ENCODE results near the gene EIF4G3.
"Not testable (repeated sequence)": the region's sequence is repeated elsewhere in the genome, so short reads cannot be mapped to it uniquely, and the experiment has no call there.

EIF4G3 gene

DNA sequence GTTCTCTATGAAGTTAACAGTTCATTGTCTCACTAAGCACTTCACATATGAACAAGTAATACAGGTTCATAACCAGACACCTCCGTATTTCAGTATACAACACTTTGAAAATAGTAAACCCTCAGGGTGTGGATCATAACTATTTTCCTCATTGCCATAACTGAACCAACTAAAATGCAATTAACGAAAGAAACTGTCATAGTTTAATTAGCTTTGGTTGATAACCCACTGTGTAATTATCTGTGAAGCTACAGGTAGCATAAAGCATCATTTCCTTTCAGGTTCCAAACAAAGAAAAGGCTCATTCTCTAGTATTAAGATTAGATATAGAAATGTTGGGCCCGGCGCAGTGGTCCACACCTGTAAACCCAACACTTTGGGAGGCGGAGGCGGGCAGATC, 58.5 kb downstream of the EIF4G3 start:
- in situ Hi-C loops (cut with MboI; ENCODE audit: low pct_unique_long_range_greater_than_20kb, low sequenced_read_pairs): no loop called here
- DNase-seq: no peak

DNA sequence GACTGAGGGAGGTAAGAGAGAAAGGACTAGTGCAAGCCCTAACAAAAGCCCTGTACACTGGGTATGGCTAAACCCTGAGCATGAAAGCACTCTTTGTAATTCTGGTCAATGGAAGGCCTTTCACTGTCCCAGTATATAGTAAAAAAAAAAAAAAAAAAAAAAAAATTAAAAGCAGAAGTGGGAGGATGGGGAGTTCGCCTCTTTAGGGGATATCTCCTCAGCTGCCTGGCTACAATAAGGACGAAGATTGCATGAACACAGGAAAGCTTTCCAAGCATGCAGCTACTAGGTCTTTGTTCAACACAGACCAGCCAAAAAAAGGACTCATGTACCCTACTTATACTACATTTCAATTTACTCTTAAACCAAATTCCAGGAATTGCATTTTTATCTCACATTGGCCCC, 59.1 kb downstream of the EIF4G3 start:
- DNase-seq: peak; percentile 55
- in situ Hi-C loops (cut with MboI; ENCODE audit: low pct_unique_long_range_greater_than_20kb, low sequenced_read_pairs): no loop called here

DNA sequence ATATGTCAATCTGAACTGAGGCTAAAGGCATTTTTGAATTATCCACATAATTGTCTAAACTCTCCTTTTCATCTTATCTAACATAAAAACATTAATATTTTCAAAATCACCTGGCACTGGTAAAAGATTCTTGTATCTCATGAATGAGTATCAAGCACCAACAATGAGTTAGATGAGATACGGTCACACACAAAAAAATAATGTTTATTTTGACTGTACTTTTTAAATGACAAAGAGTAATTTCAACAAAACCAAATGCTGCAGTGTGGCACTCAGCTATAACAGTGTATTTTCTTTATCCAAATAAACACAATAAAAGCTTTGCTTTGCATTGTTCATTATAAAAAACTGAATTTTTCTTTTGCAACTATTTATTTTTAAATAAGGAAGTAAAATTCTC, 59.5 kb downstream of the EIF4G3 start:
- DNase-seq: no peak
- in situ Hi-C loops (cut with MboI; ENCODE audit: low pct_unique_long_range_greater_than_20kb, low sequenced_read_pairs): no loop called here

DNA sequence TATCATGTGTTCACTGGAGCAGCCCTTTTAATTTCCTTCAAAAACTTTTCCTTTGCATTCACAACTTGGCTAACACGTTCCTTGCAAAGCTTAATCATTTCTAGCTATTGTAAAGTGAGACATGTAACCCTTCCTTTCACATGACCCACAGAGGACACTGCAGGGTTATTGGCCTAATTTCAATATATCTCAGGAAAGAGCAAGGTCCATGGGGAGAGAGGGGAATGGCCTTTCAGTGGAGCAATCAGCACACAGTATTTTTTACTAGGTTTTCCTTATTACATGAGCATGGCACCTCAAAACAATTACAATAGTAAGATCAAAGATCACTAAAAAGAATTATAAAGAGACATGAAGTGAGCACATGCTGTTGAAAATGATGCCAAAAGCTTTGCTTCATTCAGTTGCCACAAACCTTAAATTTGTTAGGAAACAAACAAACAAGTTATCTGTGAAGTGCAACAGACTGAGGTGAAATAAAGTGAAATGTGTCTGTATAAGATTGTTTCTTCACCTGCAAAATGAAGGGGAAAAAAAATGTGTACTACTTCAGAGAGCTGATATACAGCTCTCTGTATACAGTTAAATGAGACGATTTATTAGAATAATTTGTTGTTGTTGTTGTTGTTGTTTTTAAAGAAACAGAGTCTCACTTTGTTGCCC, 61.5 kb downstream of the EIF4G3 start:
- DNase-seq: no peak
- in situ Hi-C loops (cut with MboI; ENCODE audit: low pct_unique_long_range_greater_than_20kb, low sequenced_read_pairs): no loop called here

DNA sequence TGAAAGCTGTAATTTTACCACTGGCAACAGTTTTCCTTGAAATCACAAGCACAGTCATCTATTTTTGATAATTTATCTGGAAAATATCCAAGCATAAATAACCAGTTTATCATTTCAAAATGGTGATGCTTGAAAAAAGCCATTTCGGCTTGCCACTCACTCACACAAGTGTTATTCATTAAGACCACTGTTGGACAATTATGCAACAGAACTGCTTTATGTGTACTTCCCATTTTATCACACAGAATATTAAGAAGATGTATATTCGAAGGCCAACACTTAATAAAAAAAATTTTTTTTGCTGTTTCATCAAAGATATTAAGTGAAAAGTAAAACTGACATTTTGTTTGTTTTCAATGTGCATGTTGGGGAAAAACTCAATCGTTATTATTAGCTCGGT, 62.3 kb downstream of the EIF4G3 start:
- in situ Hi-C loops (cut with MboI; ENCODE audit: low pct_unique_long_range_greater_than_20kb, low sequenced_read_pairs): no loop called here
- no peak for DNase-seq

DNA sequence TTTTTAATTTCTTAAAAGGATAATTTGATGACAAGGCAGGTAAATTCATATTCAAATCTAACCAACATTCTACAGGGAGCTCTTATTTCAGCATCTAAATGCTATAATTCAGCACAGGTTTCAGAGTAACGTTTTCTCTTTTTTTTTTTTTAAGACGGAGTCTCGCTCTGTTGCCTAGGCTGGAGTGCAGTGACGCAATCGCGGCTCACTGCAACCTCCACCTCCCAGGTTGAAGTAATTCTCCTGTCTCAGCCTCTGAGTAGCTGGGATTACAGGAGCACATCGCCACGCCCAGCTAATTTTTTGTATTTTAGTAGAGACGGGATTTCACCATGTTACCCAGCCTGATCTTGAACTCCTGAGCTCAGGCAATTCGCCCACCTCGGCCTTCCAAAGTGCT, 66.5 kb downstream of the EIF4G3 start:
- DNase-seq: no peak
- in situ Hi-C loops (cut with MboI; ENCODE audit: low pct_unique_long_range_greater_than_20kb, low sequenced_read_pairs): no loop called here

DNA sequence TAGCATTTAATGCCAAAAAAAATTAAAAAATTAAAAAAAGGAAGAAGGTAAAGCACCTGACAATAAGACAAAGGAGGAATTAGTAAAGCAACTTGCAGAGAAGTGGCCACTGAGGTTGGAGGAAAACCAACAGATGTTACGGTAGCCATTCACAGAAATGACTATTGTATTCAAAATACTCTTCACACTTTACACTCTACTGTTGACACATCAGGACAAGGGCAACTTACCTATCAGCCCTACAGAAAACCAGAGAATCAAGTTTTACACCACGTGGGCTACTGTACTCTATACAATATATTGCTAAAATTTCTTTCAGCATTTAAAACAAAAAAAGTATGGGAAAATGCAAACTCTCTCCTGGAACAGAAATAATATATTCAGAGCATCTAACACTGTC, 70.0 kb downstream of the EIF4G3 start:
- no peak for DNase-seq
- in situ Hi-C loops (cut with MboI; ENCODE audit: low pct_unique_long_range_greater_than_20kb, low sequenced_read_pairs): no loop called here

DNA sequence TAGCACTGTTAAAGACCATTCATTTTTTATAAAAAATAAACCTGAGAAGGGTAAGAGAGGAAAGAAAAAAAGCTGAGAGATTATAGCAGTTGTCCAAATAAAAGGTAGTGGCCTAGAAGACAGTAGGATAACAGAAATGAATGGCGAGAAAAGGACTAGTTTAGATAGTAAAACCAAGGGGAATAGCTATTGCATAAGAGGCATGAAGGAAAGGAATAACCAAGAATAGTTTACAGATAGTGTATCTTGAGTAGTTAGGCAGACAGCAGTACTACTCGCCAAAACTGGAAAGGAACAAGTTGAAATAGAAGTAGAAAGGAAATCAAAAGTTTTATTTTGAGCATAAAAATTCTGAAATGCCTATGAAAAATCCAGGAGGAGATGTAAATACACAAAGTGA, 70.5 kb downstream of the EIF4G3 start:
- DNase-seq: no peak

DNA sequence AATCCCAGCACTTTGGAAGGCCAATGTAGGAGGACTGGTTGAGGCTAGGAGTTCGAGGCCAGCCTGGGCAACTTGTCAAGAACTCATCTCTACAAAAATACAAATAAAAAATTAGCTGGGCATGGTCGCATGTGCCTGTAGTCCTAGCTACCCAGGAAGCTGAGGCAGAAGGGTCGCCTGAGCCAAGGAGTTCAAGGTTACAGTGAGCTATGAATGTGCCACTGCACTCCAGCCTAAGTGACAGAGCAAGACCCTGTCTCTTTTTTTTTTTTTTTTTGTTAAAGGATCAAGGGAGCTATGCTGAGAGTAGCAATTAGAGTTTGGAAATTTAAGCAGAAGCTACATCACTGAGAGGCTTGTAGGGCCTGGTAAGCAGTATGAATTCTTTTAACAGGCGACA, 70.9 kb downstream of the EIF4G3 start:
- DNase-seq: no peak
- in situ Hi-C loops (cut with MboI; ENCODE audit: low pct_unique_long_range_greater_than_20kb, low sequenced_read_pairs): no loop called here

More for the DNA sequence above, 70.5 kb downstream of the EIF4G3 start:
- in situ Hi-C loops (cut with MboI; ENCODE audit: low pct_unique_long_range_greater_than_20kb, low sequenced_read_pairs): no loop called here

DNA sequence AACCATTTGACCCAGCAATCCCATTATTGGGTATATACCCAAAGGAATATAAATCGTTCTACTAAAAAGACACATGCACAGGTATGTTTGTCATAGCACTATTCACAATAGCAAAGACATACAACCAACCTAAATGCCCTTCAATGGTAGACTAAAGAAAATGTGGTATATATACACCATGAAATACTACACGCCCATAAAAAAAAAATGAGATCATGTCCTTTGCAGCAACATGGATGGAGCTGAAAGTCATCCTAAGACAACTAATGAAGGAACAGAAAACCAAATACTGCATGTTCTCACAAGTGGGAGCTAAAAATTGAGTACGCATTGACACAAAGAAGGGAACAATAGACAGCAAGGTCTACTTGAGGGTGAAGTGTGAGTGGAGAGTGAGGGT, 72.0 kb downstream of the EIF4G3 start:
- in situ Hi-C loops (cut with MboI; ENCODE audit: low pct_unique_long_range_greater_than_20kb, low sequenced_read_pairs): no loop called here

DNA sequence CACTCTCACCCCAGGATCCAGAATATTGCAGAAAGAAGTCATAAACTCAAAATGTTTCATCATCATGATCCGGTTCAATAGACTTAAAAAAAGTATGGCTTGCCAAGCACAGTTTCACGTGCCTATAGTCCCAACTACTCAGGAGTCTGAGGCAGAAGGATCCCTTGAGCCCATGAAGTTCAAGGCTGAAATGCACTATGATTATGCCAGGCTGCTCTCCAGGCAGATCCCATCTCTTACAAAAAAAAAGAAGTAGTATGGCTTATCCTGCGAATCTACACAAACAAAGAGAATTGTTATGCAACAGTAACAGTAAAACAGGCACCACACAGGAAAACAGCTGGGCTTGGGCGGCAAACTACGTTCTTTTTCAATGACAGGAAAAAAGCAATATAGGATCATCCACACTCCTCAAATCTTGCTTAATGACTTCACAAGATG, 76.2 kb downstream of the EIF4G3 start:
- peak; percentile 78 for DNase-seq
- in situ Hi-C loops (cut with MboI; ENCODE audit: low pct_unique_long_range_greater_than_20kb, low sequenced_read_pairs): no loop called here

More for the DNA sequence above, 72.0 kb downstream of the EIF4G3 start:
- no peak for DNase-seq

DNA sequence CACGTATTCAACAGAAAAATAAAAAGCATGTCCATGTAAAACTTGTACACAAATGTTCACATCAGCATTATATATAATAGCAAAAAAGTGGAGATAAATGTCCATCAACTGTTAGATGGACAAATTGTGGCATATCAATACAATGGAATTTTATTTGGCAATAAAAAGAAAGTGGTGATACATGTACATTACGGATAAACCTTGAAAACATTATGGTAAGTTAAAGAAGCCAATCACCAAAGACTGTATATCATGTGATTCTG, 76.9 kb downstream of the EIF4G3 start:
- no peak for DNase-seq
- in situ Hi-C loops (cut with MboI; ENCODE audit: low pct_unique_long_range_greater_than_20kb, low sequenced_read_pairs): no loop called here

DNA sequence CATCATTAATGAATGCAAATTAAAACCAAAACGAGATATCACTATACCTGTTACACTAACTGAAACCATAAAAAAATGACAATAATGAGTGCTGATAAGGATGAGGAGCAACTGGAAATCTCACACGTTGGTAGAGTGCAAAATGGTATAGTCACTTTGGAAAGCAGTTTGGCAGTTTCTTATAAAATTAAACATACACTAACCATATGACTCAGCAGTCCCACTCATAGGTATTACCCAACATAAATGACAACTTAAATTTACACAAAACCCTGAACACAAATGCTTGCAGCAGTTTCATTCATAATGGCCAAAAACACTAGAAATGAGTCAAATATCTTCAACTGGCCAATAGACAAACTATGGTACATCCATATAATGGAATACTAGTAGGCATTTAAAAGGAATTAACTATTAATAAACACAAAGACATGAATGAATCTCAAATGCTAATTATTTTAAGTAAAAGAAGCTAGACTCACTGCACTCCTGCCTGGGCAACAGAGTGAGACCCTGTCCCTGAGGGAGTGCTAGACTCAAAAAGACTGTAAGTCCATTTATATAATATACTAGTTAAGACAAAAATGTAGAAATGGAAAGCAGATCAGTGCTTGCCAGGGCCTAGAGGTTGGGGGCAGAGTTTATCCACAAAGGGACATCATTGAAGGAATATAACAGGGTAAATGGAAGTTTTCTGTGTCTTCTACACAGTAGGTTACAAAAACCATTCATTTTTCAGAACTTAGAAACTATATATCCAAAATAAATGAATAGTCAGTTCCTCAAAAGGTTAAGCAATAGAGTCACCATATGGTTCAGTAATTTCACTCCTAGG, 77.4 kb downstream of the EIF4G3 start:
- no peak for DNase-seq
- in situ Hi-C loops (cut with MboI; ENCODE audit: low pct_unique_long_range_greater_than_20kb, low sequenced_read_pairs): no loop called here

DNA sequence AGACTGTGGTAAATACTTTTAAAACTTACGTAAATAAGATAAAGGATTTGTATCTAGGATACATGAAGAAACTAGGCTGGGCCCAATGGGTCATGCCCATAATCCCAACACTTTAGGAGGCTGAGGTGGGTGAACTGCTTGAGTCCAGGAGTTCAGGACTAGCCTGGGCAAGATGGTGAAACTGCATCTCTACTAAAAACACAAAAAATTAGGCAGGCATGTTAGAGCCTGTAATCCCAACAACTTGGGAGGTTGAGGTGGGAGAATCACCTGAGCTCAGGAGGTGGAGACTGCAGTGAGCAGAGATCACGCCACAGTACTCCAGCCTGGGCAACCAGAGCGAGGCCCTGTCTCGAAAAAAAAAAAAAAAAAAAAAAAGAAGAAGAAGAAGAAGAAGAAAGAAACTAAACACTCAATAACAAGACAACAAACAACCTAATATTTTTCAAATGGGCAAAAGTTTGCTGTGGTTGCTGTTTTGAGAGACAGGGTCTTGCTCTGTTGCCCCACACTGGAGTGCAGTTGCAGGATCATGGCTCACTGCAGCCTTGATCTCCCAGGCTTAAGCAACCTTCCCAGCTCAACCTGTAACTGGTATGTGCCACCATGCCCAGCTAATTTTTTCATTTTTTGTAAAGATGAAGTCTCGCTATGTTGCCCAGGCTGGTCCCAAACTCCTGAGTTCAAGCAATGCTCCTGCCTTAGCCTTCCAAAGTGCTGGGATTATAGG, 78.3 kb downstream of the EIF4G3 start:
- in situ Hi-C loops (cut with MboI; ENCODE audit: low pct_unique_long_range_greater_than_20kb, low sequenced_read_pairs): no loop called here
- DNase-seq: no peak

DNA sequence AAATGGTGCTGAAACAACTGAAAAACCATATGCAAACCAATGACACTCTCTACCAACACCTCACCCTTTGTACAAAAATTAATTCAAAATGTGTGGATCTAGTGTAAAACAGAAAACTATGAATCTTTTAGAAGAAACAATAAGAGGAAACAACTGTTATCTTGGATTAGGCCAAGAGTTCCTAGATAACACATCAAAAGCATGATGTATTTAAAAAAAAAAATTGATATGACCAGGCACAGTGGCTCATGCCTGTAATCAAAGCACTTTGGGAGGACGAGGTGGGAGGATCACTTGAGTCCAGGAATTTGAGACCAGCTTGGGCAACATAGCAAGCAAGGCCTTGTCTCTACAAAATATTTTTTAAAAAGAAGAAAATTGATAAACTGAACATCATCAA, 79.0 kb downstream of the EIF4G3 start:
- in situ Hi-C loops (cut with MboI; ENCODE audit: low pct_unique_long_range_greater_than_20kb, low sequenced_read_pairs): no loop called here
- DNase-seq: no peak

DNA sequence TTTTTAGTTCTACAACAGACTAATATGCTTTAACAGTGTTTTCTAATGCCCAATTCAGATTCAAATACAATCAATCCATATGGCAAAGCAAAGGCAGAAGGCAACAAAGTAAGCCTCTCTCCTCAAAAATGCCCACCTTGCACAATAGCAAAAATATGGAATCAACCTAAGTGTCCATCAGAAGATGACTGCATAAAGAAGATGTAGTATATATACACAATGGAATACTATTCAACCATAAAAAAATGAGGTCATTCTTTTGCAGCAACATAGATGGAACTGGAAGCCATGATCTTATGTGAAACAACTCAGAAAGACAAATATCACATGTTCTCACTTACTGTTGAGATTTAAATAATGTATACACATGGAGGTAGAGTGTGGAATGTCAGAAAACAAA, 80.7 kb downstream of the EIF4G3 start:
- no peak for DNase-seq
- in situ Hi-C loops (cut with MboI; ENCODE audit: low pct_unique_long_range_greater_than_20kb, low sequenced_read_pairs): no loop called here

DNA sequence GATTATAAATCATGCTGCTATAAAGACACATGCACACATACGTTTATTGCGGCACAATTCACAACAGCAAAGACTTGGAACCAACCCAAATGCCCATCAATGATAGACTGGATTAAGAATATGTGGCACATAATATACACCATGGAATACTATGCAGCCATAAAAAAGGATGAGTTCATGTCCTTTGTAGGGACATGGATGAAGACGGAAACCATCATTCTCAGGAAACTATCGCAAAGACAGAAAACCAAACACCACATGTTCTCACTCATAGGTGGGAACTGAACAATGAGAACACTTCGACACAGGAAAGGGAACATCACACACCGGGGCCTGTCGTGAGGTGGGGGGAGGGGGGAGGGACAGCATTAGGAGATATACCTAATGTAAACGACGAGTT, 82.4 kb downstream of the EIF4G3 start:
- DNase-seq; in situ Hi-C loops (cut with MboI; ENCODE audit: low pct_unique_long_range_greater_than_20kb, low sequenced_read_pairs): not testable (repeated sequence)

DNA sequence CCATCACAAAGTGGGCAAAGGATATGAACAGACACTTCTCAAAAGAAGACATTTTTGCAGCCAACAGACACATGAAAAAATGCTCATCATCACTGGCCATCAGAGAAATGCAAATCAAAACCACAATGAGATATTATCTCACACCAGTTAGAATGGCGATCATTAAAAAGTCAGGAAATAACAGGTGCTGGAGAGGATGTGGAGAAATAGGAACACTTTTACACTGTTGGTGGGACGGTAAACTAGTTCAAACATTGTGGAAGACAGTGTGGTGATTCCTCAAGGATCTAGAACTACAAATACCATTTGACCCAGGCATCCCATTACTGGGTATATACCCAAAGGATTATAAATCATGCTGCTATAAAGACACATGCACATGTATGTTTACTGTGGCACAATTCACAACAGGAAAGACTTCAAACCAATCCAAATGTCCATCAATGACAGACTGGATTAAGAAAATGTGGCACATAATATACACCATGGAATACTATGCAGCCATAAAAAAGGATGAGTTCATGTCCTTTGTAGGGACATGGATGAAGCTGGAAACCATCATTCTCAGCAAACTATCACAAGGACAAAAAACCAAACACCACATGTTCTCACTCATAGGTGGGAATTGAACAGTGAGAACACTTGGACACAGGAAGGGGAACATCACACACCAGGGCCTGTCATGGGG, 83.3 kb downstream of the EIF4G3 start:
- in situ Hi-C loops (cut with MboI; ENCODE audit: low pct_unique_long_range_greater_than_20kb, low sequenced_read_pairs): not testable (repeated sequence)

DNA sequence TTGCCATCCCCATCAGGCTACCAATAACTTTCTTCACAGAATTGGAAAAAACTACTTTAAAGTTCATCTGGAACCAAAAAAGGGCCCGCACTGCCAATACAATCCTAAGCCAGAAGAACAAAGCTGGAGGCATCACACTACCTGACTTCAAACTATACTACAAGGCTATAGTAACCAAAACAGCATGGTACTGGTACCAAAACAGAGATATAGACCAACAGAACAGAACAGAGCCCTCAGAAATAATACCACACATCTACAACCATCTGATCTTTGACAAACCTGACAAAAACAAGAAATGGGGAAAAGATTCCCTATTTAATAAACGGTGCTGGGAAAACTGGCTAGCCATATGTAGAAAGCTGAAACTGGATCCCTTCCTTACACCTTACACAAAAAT, 84.2 kb downstream of the EIF4G3 start:
- DNase-seq; in situ Hi-C loops (cut with MboI; ENCODE audit: low pct_unique_long_range_greater_than_20kb, low sequenced_read_pairs): not testable (repeated sequence)

More for the DNA sequence above, 83.3 kb downstream of the EIF4G3 start:
- DNase-seq: not testable (repeated sequence)

Measured in KBM-7 (cell line).